Amygdala (tissue), 56 donors: Measurements from ENCODE around the gene MPV17L.
"Not testable (repeated sequence)": the region's sequence is repeated elsewhere in the genome, so short reads cannot be mapped to it uniquely, and the experiment has no call there.

Source experiments
- DNase-seq, 56 donors: peaks; one replicate each; lab custom pipeline; 2025; lab: John Stamatoyannopoulos, UW

MPV17L gene

DNA sequence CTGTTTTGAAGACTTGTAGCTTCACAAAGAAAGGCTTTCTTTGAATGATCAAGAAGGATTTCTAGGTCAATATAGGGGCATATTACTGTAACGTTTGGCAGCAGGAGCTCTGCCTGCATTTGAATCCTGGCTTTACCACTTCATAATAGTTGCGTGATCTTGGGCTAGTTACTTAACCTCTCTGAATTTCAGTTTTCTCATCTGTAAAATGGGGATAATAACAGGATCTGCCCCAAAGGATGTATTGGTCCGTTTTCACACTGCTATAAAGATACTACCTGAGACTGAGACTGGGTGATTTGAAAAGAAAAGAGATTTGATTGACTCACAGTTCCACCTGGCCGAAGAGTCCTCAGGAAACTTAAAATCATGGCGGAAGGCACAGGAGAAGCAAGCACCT is 51.3 kb downstream of the MPV17L start:
- no peak for DNase-seq

DNA sequence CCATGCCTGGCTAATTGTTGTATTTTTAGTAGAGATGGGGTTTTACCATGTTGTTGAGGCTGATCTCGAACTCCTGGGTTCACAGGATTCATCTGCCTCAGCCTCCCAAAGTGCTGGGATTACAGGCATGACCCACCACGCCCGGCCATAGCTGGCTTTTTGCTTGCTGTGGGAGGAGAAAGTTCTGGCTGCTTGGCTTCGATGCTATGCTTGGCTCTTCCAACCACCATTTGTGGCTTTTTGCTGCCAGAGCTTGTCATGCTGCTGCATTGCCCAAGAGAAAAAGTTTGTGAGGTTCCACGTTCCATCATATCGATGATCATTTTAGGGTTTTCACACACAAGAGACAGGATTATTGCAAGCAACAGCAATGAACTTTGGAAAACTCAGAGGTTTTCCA is 55.1 kb downstream of the MPV17L start:
- no peak for DNase-seq

DNA sequence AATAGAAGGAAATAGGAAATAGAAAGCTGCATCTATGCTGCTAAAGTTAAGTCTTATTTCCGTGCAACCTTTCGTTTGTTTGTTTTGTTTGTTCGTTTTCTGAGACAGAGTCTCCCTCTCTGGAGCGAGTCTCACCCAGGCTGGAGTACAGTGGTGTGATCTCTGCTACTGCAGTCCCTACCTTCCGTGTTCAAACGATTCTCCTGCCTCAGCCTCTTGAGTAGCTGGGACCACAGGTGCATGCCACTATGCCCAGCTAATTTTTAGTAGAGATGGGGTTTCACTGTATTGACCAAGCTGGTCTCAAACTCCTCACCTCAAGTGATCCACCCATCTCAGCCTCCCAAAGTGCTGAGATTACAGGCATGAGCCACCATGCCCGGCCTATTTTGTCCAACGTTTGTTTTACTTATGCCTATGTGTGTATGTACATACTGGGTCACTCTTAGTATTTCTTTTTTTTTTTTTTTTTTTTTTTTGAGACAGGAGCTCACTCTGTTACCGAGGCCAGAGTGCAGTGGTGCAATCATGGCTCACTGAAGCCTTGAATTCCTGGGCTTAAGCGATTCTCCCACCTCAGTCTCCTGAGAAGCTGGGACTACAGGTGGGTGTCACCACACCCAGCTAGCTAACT is 55.7 kb downstream of the MPV17L start:
- no peak for DNase-seq

DNA sequence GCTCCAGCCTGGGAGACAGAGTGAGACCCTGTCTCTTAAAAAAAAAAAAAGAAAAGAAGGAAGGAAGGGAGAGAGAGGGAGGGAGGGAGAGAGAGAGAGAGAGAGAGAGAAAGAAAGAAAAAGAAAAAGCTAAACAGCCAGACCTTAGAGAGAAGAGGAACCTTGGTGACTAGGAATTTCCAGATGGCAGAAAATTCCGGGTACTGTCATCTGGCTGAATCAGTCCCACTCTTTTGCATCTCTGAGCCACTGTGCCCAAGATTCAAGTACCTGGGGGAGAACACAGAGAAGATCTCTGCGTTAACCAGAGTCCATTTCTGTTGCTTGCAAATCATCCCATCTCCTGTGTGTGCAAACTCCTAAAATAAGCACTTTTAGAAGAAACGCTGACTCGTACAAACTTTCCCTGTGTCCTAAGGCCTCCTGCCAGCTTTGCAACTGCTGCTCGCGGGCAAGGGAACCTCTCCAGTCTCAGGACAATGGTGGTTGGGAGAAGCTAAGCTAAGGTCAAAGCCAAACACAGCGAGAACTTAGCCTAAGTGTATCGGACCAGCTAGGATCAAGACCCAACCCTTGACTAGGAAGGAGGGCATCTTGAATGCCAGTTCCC is 56.8 kb downstream of the MPV17L start:
- no peak for DNase-seq

DNA sequence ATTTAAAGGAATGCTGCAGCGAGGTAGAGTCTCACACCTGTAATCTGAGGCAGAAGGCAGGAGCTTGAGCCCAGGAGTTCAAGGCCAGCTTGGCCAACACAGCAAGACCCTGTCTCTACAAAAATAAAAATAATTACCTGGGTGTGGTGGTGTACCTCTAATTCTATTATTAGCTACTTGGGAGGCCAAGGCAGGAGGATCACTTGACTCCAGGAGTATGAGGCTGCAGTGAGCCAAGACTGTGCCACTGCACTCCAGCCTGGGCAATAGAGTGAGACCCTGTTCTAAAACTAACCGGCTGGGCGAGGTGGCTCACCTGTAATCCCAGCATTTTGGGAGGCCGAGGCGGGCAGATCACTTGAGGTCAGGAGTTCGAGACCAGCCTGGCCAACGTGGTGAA is 57.7 kb downstream of the MPV17L start:
- DNase-seq = not testable (repeated sequence)

DNA sequence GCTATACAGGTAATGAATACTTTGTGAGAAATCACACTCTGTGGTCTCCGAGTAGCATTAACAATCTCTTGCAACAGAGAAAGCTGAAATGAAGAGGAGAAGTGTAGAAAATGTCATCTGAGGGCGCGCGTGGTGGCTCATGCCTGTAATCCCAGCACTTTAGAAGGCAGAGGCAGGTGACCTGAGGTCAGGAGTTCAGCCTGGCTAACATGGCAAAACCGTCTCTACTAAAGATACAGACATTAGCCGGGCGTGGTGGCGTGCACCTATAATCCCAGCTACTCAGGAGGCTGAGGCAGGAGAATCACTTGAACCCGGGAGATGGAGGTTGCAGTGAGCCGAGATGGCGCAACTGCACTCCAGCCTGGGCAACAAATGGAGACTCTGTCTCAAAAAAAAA is 59.4 kb downstream of the MPV17L start:
- not testable (repeated sequence) for DNase-seq

DNA sequence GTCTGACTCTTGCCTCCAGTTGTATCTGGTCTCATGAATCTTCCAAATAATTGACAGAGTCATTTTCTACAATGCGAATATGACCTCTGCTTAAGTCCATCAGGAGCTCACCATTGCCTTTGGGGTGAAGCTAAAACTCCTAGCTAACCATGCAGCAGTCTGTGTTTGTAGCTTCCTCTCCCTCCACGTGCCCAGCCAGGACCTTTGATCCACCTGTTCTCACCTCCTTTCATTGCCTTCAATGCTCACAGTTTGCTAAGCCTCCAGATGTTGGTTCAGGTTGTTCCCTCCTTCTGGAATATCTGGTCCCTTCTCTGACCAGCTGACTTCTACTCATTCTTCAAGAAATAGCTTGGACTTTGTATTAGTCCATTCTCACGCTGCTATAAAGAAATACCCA is 61.8 kb downstream of the MPV17L start:
- no peak for DNase-seq

DNA sequence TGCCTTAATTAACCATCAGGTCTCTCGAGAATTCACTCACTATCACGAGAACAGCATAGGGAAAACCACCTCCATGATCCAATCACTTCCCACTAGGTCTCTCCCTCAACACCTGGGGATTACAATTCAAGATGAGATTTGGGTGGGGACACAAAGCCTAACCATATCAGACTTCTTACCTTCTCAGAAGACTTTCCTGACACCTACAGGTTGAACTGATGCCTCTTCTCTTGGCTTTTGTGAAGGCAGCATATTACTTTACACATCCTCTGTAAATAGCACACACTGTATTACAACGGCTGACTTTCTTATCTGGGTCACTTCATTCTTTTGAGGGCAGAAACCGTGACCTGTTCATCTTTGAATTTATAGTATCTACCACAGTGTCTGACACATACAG is 62.4 kb downstream of the MPV17L start:
- DNase-seq = no peak

DNA sequence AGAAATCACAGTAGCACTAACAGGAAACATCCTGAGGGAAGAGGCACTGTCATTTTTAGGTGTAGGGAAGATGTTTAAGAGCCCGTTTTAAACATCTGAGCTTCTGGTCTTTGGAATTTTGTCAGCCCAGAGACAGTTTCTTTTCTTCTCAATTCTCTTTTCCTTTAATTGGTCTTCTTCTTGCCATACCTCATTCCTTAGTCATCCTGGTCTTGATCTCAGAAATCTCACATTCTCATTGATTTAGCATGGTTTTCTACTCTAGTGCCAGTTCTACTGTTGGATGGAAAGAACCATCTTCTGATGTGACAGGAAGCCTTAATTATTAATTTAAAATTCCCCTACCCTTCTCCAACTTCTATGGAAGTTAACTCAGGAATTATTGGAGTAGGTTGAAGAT is 64.2 kb downstream of the MPV17L start:
- DNase-seq = no peak

DNA sequence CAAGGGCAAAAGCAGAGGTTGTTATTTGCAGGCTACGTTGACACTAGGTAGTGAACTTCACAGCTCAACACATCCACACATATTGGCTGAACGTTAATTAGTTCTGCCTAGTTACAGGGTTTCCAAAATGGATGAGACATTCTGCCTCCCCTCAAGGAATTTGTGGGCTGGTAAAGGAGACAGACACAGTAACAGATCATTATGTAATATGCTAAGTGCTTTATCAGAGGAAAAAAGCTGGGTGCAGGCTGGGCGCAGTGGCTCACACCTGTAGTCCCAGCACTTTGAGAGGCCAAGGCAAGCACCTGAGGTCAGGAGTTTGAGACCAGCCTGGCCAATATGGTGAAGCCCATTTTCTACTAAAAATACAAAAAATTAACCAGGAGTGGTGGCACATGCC is 65.0 kb downstream of the MPV17L start:
- no peak for DNase-seq

DNA sequence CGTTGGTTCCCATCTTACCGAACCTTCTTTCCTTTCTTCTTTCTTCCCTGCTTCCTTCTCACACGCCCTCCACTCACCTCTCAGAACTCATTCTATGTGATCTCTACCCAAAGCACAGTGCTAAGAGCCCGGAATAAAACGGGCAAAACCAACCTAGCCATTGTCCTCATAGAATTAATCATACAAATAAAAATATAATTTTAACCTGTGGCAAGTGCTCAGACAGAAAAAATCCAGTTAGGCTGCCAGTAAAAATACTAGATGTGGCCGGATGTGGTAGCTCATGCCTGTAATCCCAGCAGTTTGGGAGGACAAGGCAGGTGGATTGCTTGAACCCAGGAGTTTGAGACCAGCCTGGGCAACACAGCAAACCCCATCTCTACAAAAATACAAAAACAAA is 65.8 kb downstream of the MPV17L start:
- DNase-seq = no peak
